Measurements from ENCODE around the gene ZNF652.

DNA sequence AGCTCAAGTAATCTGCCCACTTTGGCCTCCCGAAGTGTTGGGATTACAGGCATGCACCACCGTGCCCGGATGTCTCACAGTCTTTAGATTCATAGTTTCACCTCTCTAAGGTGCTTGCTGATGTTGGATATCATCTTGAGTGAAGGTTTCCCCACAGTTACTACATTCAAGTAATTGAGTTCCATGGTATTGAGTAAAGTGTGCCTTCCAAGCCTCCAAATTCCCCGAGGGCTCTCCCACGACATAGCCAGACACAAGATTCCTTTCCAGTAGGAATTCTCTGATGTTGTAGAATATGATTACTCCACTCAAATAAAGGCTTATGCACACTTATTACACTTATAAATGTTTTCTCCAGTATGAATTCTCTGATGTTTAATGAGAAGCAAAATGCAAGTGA, 16.3 kb upstream of the ZNF652 start:
- TF ChIP-seq FOXM1 (IDR thresholded peaks at IDR 0.05; ENCODE audit: low read depth) (no peak), RXRA (IDR thresholded peaks at IDR 0.05; ENCODE audit: borderline replicate concordance, low read depth) (no peak), EZH2phosphoT487 (IDR thresholded peaks at IDR 0.05; ENCODE audit: borderline replicate concordance, low read depth) (no peak), POLR2AphosphoS5 (IDR thresholded peaks at IDR 0.05; ENCODE audit: low read depth, low read length) (no peak), GABPA (IDR thresholded peaks at IDR 0.05; ENCODE audit: low read depth) (no peak), SMC3 (IDR thresholded peaks at IDR 0.05; ENCODE audit: low read depth, low read length) (no peak), RAD21 (IDR thresholded peaks at IDR 0.05; ENCODE audit: low read length) (no peak), TCF12 (IDR thresholded peaks at IDR 0.05) (no peak), TAF1 (IDR thresholded peaks at IDR 0.05; ENCODE audit: borderline replicate concordance, low read depth, low read length) (no peak), MXI1 (IDR thresholded peaks at IDR 0.05; ENCODE audit: low read depth, low read length) (no peak)
- TF ChIP-seq, protein P1, sequence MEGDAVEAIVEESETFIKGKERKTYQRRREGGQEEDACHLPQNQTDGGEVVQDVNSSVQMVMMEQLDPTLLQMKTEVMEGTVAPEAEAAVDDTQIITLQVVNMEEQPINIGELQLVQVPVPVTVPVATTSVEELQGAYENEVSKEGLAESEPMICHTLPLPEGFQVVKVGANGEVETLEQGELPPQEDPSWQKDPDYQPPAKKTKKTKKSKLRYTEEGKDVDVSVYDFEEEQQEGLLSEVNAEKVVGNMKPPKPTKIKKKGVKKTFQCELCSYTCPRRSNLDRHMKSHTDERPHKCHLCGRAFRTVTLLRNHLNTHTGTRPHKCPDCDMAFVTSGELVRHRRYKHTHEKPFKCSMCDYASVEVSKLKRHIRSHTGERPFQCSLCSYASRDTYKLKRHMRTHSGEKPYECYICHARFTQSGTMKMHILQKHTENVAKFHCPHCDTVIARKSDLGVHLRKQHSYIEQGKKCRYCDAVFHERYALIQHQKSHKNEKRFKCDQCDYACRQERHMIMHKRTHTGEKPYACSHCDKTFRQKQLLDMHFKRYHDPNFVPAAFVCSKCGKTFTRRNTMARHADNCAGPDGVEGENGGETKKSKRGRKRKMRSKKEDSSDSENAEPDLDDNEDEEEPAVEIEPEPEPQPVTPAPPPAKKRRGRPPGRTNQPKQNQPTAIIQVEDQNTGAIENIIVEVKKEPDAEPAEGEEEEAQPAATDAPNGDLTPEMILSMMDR (IDR thresholded peaks at IDR 0.05), result no peak
- TF ChIP-seq, protein P2, sequence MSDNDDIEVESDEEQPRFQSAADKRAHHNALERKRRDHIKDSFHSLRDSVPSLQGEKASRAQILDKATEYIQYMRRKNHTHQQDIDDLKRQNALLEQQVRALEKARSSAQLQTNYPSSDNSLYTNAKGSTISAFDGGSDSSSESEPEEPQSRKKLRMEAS (IDR thresholded peaks at IDR 0.05; ENCODE audit: low read depth), result no peak
